CD8-positive, alpha-beta memory T cell (primary cell): ENCODE measurements around the gene BTF3L4. TPM values are rescaled to one million over a fixed set of nuclear protein-coding genes. Genes with fewer than 3 reads are reported as not detected.
"Not testable (repeated sequence)": the region's sequence is repeated elsewhere in the genome, so short reads cannot be mapped to it uniquely, and the experiment has no call there.

Source experiments
- CTCF ChIA-PET: fragments of 350-600 bp; sonication (Branson Sonifier 250); formaldehyde crosslinking; loops from one replicate; lab custom pipeline; 2021; ENCODE audit warnings: antibody characterized with exemption; lab: Charles Lee
- POLR2A ChIA-PET: fragments of 350-600 bp; sonication (Branson Sonifier 250); formaldehyde crosslinking; loops from one replicate; lab custom pipeline; 2021; ENCODE audit warnings: antibody characterized with exemption; lab: Charles Lee
- DNase-seq, 5 donors: peaks; one replicate each; pipeline versions ENCODE4 v3.0.0 to v3.0.0-alpha.2; 2020 to 2022; ENCODE audit warnings: mixed read lengths in 1 of 5
- H3K27ac ChIP-seq: one replicate; pipeline ENCODE4 v1.7.0; 2013; ENCODE audit warnings: low read depth, mild to moderate bottlenecking, low read length, moderate library complexity
- H3K27me3 ChIP-seq: 2 replicates; pipeline ENCODE4 v1.7.0; 2013; ENCODE audit warnings: low read length, mild to moderate bottlenecking; ENCODE audit not compliant: insufficient read depth, poor library complexity, severe bottlenecking
- H3K36me3 ChIP-seq: 2 replicates; pipeline ENCODE4 v1.7.0; 2013; ENCODE audit warnings: mild to moderate bottlenecking, low read length, moderate library complexity; ENCODE audit not compliant: insufficient read depth
- H3K4me1 ChIP-seq: 2 replicates; pipeline ENCODE4 v1.7.0; 2013; ENCODE audit warnings: mild to moderate bottlenecking, low read length, moderate library complexity; ENCODE audit not compliant: insufficient read depth
- H3K4me3 ChIP-seq: 2 replicates; pipeline ENCODE4 v1.7.0; 2013; ENCODE audit warnings: mild to moderate bottlenecking, low read length
- H3K9me3 ChIP-seq: 2 replicates; pipeline ENCODE4 v1.7.0; 2013; ENCODE audit warnings: mild to moderate bottlenecking, low read length
- H3K27ac Mint-ChIP-seq, 8 donors: one replicate each; pipeline ENCODE4 v1.8.0; 2020 to 2021; ENCODE audit warnings: mixed read lengths in 8 of 8, mild to moderate bottlenecking in 6 of 8, inconsistent platforms in 3 of 8, moderate library complexity in 3 of 8
- H3K27me3 Mint-ChIP-seq, 2 donors: one replicate each; pipeline ENCODE4 v1.8.0; 2020 to 2021; ENCODE audit warnings: mixed read lengths in 2 of 2, mild to moderate bottlenecking in 1 of 2, moderate library complexity in 1 of 2
- H3K36me3 Mint-ChIP-seq, 3 donors: one replicate each; pipeline ENCODE4 v1.8.0; 2020 to 2021; ENCODE audit warnings: mixed read lengths in 3 of 3, inconsistent platforms in 1 of 3, mild to moderate bottlenecking in 1 of 3
- H3K4me1 Mint-ChIP-seq, 3 donors: one replicate each; pipeline ENCODE4 v1.8.0; 2020 to 2021; ENCODE audit warnings: mixed read lengths in 3 of 3, inconsistent platforms in 1 of 3, mild to moderate bottlenecking in 1 of 3
- H3K4me3 Mint-ChIP-seq, 7 donors: one replicate each; pipeline ENCODE4 v1.8.0; 2020 to 2021; ENCODE audit warnings: mixed read lengths in 7 of 7, mild to moderate bottlenecking in 6 of 7, moderate library complexity in 4 of 7, inconsistent platforms in 2 of 7
- H3K9me3 Mint-ChIP-seq, 5 donors: one replicate each; pipeline ENCODE4 v1.8.0; 2020 to 2022; ENCODE audit warnings: mixed read lengths in 5 of 5, mild to moderate bottlenecking in 3 of 5, moderate library complexity in 2 of 5, inconsistent platforms in 1 of 5
- polyA plus RNA-seq: library from polyadenylated mRNA; unstranded; fragments of 300-500 nt; fragmentation: Illumina TruSeq; gene quantifications from one replicate; pipeline ENCODE4 v1.2.3, GENCODE V29; 2021
- total RNA-seq, 2 experiments: library from RNA; stranded (reverse); gene quantifications; one replicate each; pipeline ENCODE4 v1.2.3, GENCODE V29; 2021

The BTF3L4 gene
- total and polyA plus RNA-seq, 3 experiments from 2014 or later: 31.8 to 55.0 (median 32.4) TPM

DNA sequence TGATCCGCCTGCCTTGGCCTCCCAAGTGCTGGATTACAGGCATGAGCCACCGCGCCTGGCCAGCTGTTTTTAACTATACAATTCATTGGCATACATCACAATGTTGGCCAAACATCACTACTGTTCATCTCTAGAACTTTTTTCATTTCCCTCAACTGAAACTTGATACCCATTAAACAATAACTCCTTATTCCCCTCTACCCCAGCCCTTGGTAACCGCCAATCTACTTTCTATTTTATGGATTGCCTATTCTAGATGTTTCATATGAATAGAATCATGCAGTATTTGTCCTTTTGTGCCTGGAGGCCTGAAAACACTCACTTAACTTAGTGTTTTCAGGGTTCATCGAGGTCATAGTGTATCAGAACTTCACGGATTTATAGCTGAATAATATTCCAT, 16.2 kb downstream of the BTF3L4 start:
- H3K36me3 Mint-ChIP-seq: peaks cover 0 to 50% (median 8%) of the 10 kb centered on the region in 3 donors
- H3K4me1 Mint-ChIP-seq: peaks cover 18 to 40% (median 38%) of the 10 kb centered on the region in 3 donors
- Histone ChIP-seq H3K36me3 (peaks cover 13% of the 10 kb centered on the region), H3K4me3 (no peak overlapping the region), H3K27ac (no peak overlapping the region), H3K27me3 (no peaks in the 10 kb centered on the region), H3K9me3 (no peaks in the 10 kb centered on the region), H3K4me1 (no peaks in the 10 kb centered on the region)
- H3K9me3 Mint-ChIP-seq: no peaks in the 10 kb centered on the region
- ChIA-PET CTCF (no interaction called here), POLR2A (no interaction called here)
- DNase-seq: no peak
- H3K4me3 Mint-ChIP-seq: no peak overlapping the region
- no peaks in the 10 kb centered on the region for H3K27me3 Mint-ChIP-seq
- H3K27ac Mint-ChIP-seq: no peak overlapping the region

DNA sequence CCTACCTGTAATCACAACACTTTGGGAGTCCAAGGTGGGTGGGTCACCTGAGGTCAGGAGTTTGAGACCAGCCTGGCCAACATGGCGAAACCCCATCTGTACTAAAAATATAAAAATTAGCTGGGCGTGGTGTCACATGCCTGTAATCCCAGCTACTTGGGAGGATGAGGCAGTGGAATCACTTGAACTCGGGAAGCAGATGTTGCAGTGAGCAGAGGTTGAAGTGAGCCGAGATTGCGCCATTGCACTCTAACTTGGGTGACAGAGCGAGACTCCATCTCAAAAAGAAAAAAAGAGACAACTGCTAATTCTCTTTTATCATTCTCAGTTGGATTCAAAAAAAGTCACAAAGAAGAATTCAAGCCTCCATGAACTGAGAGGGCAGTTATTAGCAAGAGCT, 21.2 kb downstream of the BTF3L4 start:
- H3K4me3 Mint-ChIP-seq, H3K4me3 ChIP-seq, DNase-seq, H3K27me3 ChIP-seq, H3K36me3 ChIP-seq, H3K9me3 ChIP-seq, H3K9me3 Mint-ChIP-seq, H3K4me1 ChIP-seq, H3K27me3 Mint-ChIP-seq, POLR2A ChIA-PET, CTCF ChIA-PET, H3K27ac ChIP-seq: not testable (repeated sequence)
- peak overlapping the region in 1 of 8 donors; percentile 10 for H3K27ac Mint-ChIP-seq
- peaks cover 0 to 40% (median 10%) of the 10 kb centered on the region in 3 donors for H3K36me3 Mint-ChIP-seq
- peaks cover 6 to 29% (median 13%) of the 10 kb centered on the region in 3 donors for H3K4me1 Mint-ChIP-seq

GRCh38 chr1:52080014-52080415, 23.9 kb downstream of the BTF3L4 start:
- peaks cover 4 to 22% (median 14%) of the 10 kb centered on the region in 3 donors for H3K4me1 Mint-ChIP-seq
- peaks cover 0 to 40% (median 8%) of the 10 kb centered on the region in 3 donors for H3K36me3 Mint-ChIP-seq
- Histone ChIP-seq H3K27ac (no peak overlapping the region), H3K4me1 (no peaks in the 10 kb centered on the region), H3K4me3 (no peak overlapping the region), H3K36me3 (peaks cover 3% of the 10 kb centered on the region), H3K27me3 (no peaks in the 10 kb centered on the region), H3K9me3 (no peaks in the 10 kb centered on the region)
- no peak overlapping the region for H3K27ac Mint-ChIP-seq
- CTCF ChIA-PET: no interaction called here
- no peaks in the 10 kb centered on the region for H3K9me3 Mint-ChIP-seq
- H3K4me3 Mint-ChIP-seq: no peak overlapping the region
- POLR2A ChIA-PET: interaction anchor here (0.7 kb wide), 1 partner anchor 735 kb away, joined by 13 read pairs; no protein-coding TSS in a partner anchor
- no peaks in the 10 kb centered on the region for H3K27me3 Mint-ChIP-seq
- DNase-seq: no peak

DNA sequence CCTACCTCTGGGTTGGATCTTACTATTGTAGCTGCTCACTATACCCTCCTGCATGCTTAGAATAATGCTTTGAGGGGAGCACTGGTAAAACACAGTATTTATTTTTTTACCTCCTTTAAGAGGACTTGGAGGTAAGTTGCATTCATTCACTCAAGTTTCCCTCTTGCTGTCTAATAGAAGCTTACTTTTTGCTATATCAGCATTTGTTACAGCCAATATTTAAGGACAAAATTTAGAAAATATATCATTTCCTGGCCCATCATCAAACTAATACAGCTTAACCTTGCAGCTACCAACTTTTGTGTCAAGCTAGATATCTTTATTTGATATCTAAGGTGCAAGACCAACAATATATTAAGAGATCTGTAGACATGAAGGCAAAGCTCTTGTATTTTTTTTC, 31.8 kb downstream of the BTF3L4 start:
- H3K27me3 Mint-ChIP-seq, H3K27ac Mint-ChIP-seq, POLR2A ChIA-PET, H3K4me1 Mint-ChIP-seq, H3K4me3 ChIP-seq, H3K4me1 ChIP-seq, H3K27me3 ChIP-seq, H3K9me3 Mint-ChIP-seq, DNase-seq, H3K9me3 ChIP-seq, H3K4me3 Mint-ChIP-seq, H3K27ac ChIP-seq, CTCF ChIA-PET: not testable (repeated sequence)
- H3K36me3 Mint-ChIP-seq: peaks cover 4 to 52% (median 25%) of the 10 kb centered on the region in 3 donors
- H3K36me3 ChIP-seq: peaks cover 13% of the 10 kb centered on the region

DNA sequence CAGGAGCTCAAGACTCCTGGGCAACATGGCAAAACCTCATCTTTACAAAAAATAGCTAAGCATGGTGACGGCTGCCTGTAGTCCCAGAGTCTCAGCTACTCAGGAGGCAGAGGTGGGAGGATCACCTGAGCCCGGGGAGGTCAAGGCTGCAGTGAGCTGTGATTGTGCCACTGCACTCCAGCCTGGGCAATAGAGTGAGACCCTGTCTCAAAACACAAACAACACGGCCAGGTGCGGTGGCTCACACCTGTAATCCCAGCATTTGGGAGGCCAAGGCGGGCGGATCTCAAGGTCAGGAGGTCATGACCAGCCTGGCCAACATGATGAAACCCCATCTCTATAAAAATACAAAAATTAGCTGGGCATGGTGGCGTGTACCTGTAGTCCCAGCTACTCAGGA, 38.2 kb downstream of the BTF3L4 start:
- POLR2A ChIA-PET: interaction anchor here (0.6 kb wide), 1 partner anchor 11 kb away, joined by 5 read pairs; no protein-coding TSS in a partner anchor
- Mint-ChIP-seq H3K27ac (peak overlapping the region in 1 of 8 donors; percentile 54), H3K36me3 (peaks cover 4 to 18% (median 8%) of the 10 kb centered on the region in 3 donors)
- CTCF ChIA-PET, H3K27me3 Mint-ChIP-seq, H3K27ac ChIP-seq, H3K9me3 Mint-ChIP-seq, H3K4me1 ChIP-seq, H3K4me3 Mint-ChIP-seq, H3K27me3 ChIP-seq, H3K9me3 ChIP-seq, H3K4me1 Mint-ChIP-seq, H3K36me3 ChIP-seq, DNase-seq, H3K4me3 ChIP-seq: not testable (repeated sequence)

DNA sequence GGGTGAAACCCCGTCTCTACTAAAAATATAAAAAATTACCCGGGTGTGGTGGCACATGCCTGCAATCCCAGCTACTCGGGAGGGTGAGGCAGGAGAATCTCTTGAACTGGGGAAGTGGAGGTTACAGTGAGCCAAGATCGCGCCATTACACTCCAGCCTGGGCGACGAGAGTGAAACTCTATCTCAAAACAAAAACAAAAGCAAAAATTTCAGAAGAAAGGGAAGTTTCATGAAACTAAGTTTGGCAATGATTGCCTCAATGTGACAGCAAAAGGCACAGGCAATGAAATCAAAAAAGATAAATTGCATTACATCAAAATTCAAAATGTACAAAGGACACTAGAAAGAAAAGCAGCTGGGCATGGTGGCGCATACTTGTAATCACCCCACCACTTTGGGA, 40.1 kb downstream of the BTF3L4 start:
- Histone ChIP-seq H3K4me3 (no peak overlapping the region), H3K9me3 (no peaks in the 10 kb centered on the region), H3K27ac (no peak overlapping the region), H3K36me3 (no peaks in the 10 kb centered on the region), H3K4me1 (no peaks in the 10 kb centered on the region), H3K27me3 (no peaks in the 10 kb centered on the region)
- ChIA-PET CTCF (no interaction called here), POLR2A (no interaction called here)
- Mint-ChIP-seq H3K36me3 (peaks cover 0 to 4% (median 3%) of the 10 kb centered on the region in 3 donors), H3K4me1 (no peaks in the 10 kb centered on the region), H3K27me3 (peaks cover 0 to 1% of the 10 kb centered on the region in 2 donors), H3K4me3 (peak overlapping the region in 1 of 7 donors; percentile 13), H3K27ac (no peak overlapping the region), H3K9me3 (no peaks in the 10 kb centered on the region)
- no peak for DNase-seq

DNA sequence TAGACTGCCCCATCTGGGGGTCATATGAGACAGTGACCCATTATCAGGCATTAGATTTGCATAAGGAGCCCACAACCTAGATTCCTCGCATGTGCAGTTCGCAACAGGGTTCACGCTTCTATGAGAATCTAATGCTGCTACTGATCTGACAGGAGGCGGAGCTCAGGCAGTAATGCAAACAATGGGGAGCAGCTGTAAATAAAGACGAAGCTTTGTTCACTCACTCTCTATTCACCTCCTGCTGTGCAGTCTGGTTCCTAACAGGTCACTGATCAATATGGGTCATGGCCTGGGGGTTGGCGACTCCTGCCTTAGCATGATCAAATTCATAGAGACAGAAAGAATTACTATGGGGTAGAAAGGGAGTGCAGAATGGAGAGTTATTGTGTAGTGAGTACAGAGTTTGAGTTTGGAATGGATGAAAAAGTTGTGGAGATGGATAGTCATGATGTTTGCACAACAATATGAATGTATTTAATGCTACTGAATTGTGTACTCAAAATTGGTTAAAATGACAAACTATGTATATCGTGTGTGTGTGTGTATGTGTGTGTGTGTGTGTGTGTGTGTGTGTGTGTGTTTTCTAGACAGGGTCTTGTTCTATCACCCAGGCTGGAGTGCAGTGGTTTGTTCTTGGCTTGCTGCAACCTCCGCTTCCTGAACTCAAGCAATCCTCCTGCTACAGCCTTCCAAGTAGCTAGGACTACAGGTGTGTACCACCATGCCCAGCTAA, 42.2 kb downstream of the BTF3L4 start:
- Histone ChIP-seq H3K27me3 (no peaks in the 10 kb centered on the region), H3K27ac (no peak overlapping the region), H3K4me3 (no peak overlapping the region), H3K9me3 (no peaks in the 10 kb centered on the region), H3K36me3 (no peaks in the 10 kb centered on the region), H3K4me1 (no peaks in the 10 kb centered on the region)
- Mint-ChIP-seq H3K4me3 (no peak overlapping the region), H3K27me3 (peaks cover 0 to 1% of the 10 kb centered on the region in 2 donors), H3K36me3 (peaks cover 0 to 2% (median 0%) of the 10 kb centered on the region in 3 donors), H3K27ac (no peak overlapping the region), H3K9me3 (no peaks in the 10 kb centered on the region), H3K4me1 (no peaks in the 10 kb centered on the region)
- no peak for DNase-seq
- ChIA-PET CTCF (no interaction called here), POLR2A (no interaction called here)

DNA sequence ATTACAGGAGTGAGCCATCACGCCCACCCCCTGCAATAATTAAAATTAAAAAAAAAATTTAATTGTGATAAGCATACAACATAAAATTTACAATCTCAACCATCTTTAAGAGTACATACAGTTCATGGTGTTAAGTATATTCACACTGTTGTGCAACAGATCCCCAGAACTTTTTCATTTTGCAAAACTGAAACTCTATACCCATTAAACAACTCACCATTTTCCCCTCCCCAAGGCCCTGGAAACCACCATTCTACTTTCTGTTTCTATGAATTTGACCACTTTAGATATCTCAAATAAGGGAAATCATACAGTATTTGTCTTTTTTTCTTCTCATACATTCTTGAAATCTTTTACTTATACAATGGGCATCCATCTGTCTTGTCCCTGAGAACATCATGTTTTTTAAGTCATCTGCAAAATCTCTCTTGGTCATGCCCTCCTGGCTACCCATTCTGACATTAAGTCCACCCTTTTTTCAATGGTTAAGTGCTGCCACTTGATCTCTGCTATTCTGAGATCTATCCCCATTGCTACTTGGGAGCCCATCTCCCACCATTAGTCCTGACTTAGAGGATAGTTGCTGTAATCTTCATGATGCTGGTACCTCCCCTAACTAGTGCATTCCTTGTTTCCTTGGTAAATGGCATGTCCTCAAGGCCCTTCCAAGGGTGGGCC, 46.4 kb downstream of the BTF3L4 start:
- no peaks in the 10 kb centered on the region for H3K4me1 Mint-ChIP-seq
- ChIA-PET POLR2A (no interaction called here), CTCF (no interaction called here)
- H3K27me3 Mint-ChIP-seq: no peaks in the 10 kb centered on the region
- H3K9me3 Mint-ChIP-seq: no peaks in the 10 kb centered on the region
- Histone ChIP-seq H3K4me3 (no peak overlapping the region), H3K27ac (no peak overlapping the region), H3K4me1 (no peaks in the 10 kb centered on the region), H3K36me3 (no peaks in the 10 kb centered on the region), H3K9me3 (no peaks in the 10 kb centered on the region), H3K27me3 (no peaks in the 10 kb centered on the region)
- peaks cover 0 to 2% (median 0%) of the 10 kb centered on the region in 3 donors for H3K36me3 Mint-ChIP-seq
- no peak overlapping the region for H3K4me3 Mint-ChIP-seq
- DNase-seq: no peak
- H3K27ac Mint-ChIP-seq: no peak overlapping the region
